ENCODE results near the gene FZD4. TPM values are rescaled to one million over a fixed set of nuclear protein-coding genes. Genes with fewer than 3 reads are reported as not detected.
"Not testable (repeated sequence)": the region's sequence is repeated elsewhere in the genome, so short reads cannot be mapped to it uniquely, and the experiment has no call there.

FZD4 gene
- under 1 TPM in 1 of 2 donors, not detected in 1; 0.09 TPM for total RNA-seq

DNA sequence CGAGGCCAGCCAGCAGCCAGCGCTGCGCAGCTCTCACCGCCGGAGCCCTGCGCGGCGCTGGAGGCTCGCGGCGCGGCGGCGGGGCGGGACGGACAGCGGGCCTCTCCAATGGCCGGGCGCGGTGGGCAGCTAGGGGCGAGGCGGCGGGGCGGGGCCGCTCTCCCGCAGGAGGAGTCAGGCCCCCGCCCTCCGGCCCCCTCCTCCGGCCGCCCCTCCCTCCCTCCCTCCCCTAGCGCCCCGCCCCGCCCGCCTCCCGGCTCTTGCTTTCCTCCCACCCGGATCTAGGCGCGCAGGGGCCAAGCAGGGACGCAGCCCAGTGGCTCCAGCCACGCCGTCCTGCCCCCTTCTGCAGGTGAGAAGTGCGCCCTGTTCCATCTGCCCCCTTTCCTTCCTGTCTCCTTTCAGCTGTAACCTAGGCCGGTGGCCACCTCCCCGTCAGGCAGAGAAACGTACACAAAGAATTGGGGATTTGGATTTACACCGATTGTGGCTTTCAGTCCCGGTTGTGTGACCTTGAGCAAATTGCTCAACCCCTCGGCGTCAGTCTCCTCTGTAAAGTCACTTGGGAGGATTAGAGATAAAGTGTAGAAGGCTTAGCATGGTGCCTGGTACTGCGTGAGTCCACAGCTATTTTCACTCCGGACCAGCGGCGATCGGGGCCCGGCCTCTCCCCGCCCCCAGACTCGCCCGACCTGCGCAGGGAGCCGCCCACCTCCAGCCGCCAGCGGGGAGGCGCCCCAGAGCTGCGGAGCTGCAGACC lies at the start of gene FZD4:
FZD4 (minus strand) TSS at position 35 of the 760 bp plus-strand sequence. CDS start 310 bp downstream, outside the sequence.
- Mint-ChIP-seq H3K27me3 (peaks cover 17% of the 10 kb centered on the region), H3K36me3 (ENCODE audit: low read depth) (no peaks in the 10 kb centered on the region), H3K4me3 (peak within 1 kb of the TSS; percentile 86), H3K4me1 (no peaks in the 10 kb centered on the region), H3K27ac (peak within 1 kb of the TSS; percentile 71), H3K9me3 (no peaks in the 10 kb centered on the region)
- peak; percentile 89 for ATAC-seq (replicated peaks)

DNA sequence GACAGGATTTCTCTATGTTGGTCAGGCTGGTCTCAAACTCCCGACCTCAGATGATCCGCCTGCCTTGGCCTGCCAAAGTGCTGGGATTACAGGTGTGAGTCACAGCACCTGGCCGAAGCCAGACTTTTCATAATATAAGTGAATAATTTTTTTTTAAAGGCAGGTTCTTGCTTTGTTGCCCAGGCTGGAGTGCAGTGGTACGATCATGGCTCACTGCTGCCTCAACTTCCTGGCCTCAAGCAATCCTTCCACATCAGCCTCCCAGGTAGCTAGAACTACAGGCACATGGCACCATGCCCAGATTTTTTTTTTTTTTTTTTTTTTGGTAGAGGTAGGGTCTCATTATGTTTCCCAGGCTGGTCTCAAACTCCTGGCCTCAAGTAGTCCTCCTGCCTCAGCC lies 49.1 kb upstream of the FZD4 start:
- ATAC-seq (replicated peaks); H3K4me1 Mint-ChIP-seq; H3K27ac Mint-ChIP-seq: not testable (repeated sequence)

DNA sequence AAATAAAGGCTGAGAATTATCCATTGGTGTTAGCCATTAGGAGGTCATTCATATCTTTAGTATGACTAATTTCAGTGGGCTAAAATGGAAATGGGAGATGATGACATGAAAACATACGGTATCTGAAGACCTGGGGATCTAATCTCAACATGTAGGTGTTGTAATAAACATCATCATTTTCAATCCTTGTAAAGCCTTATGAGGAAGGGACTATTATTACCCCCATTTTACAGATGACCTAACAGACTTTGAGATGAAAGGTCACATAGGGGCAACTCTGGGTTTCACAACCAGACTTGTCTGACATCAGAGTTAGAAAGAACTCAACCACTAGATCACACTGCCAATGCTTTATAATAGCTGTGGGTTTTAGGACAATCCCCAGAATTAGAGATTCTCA lies 47.7 kb upstream of the FZD4 start:
- peak; percentile 84 for ATAC-seq (replicated peaks)

More for the DNA sequence above, 49.1 kb upstream of the FZD4 start:
- H3K9me3 Mint-ChIP-seq; H3K4me3 Mint-ChIP-seq; H3K27me3 Mint-ChIP-seq; H3K36me3 Mint-ChIP-seq (ENCODE audit: low read depth): not testable (repeated sequence)

DNA sequence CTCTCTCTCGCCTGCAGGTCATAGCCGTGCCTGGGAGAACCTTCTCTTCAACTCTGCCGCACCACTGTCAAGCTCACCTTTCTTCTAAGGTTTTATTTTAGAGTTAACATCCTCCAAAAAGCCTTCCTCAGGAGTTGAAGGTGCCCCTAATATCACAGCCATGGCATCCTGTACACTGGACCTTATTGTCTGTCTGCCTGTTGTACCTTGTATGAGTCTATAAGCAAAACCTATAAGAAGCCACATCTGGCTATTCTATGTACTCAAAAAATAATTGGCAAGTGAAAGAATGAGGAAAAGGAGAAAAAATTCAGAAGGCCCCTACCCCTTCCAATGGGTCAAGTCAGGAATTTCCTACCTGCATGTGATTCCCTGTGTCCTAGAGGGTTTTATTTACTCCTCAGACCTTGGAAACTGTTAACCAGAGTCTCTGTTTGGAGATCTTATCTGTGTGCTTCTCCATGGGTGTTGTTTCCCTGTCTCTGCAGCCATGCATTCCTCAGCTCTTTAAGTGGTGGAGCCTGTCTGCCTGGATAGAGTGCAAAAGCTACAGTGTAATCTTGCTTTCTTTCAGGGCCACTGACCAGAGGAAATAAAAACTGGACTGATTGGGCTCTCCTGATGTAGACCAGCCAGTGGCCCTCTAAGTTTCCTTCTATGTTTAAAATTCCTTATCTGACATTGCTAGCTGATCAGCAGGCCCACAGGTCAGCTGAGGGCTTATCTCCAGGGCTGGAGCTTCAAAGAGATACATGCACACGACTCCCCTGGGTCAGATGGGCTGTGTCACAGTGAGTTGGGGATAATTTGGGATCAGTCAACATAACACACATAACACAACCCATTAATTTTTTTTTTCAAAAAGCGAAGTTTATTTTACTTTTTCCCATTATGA lies 44.9 kb upstream of the FZD4 start:
- Mint-ChIP-seq H3K4me3 (no peak overlapping the region), H3K27me3 (peaks cover 6% of the 10 kb centered on the region), H3K4me1 (no peaks in the 10 kb centered on the region), H3K27ac (no peak overlapping the region), H3K9me3 (no peaks in the 10 kb centered on the region), H3K36me3 (ENCODE audit: low read depth) (no peaks in the 10 kb centered on the region)
- no peak for ATAC-seq (replicated peaks)

More for the DNA sequence above, 47.7 kb upstream of the FZD4 start:
- H3K4me3 Mint-ChIP-seq, result no peak overlapping the region
- peak overlapping the region; percentile 48 for H3K27ac Mint-ChIP-seq
- H3K27me3 Mint-ChIP-seq, result peaks cover 10% of the 10 kb centered on the region
- H3K4me1 Mint-ChIP-seq, result no peaks in the 10 kb centered on the region
- H3K36me3 Mint-ChIP-seq (ENCODE audit: low read depth), result no peaks in the 10 kb centered on the region
- H3K9me3 Mint-ChIP-seq, result no peaks in the 10 kb centered on the region

DNA sequence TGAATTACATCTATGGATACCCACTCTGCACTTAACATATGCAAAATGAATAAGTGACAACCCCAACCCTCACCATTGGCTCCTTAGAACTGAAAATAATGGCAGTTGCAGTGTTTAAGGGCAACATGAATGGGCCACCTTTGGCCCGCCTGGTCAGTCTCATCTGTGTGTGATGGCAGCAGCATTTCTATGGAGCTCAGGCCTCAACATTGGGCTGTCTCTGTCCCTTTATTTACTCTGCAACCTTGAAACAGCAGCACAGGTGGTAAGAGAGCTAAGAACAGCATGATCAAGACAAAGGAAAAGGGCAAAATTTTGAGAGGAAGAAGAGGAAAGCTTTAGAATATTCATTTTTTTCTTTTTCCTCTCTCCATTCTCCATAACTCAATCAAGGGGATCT lies 44.2 kb upstream of the FZD4 start:
- Mint-ChIP-seq H3K9me3 (no peaks in the 10 kb centered on the region), H3K36me3 (ENCODE audit: low read depth) (no peaks in the 10 kb centered on the region), H3K4me3 (no peak overlapping the region), H3K4me1 (no peaks in the 10 kb centered on the region), H3K27me3 (peaks cover 4% of the 10 kb centered on the region), H3K27ac (no peak overlapping the region)
- ATAC-seq (replicated peaks), result no peak

DNA sequence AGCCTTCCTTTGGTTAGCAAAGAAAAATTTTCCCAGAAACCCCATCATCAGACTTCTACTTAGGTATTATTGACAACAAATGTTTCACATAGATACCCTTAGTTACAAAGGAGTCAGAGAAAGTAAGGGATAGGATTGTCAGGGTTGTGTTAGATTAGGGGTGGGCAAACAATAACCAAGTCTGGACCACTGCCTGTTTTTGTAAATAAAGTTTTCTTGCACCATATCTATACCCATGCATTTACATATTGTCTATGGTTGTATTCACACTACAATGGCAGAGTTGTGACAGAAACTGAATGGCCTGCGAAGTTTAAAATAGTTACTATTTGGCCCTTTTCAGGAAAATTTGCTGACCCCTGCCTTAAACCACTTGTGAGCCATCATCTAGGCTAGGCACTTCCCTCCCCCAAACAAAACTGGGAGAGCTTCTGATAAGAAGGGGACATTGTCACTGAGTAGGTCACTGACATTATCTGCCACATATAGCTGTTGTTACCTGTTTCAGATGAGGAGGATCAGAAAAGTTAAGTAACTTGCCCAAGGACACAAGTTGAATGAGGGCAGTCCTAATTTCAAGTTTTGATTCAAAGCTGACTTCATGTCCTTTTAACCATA lies 41.9 kb upstream of the FZD4 start:
- no peaks in the 10 kb centered on the region for H3K4me1 Mint-ChIP-seq
- no peaks in the 10 kb centered on the region for H3K9me3 Mint-ChIP-seq
- H3K36me3 Mint-ChIP-seq (ENCODE audit: low read depth), result no peaks in the 10 kb centered on the region
- ATAC-seq (replicated peaks), result no peak
- H3K27ac Mint-ChIP-seq, result no peak overlapping the region
- H3K4me3 Mint-ChIP-seq, result no peak overlapping the region
- H3K27me3 Mint-ChIP-seq, result peaks cover 4% of the 10 kb centered on the region

DNA sequence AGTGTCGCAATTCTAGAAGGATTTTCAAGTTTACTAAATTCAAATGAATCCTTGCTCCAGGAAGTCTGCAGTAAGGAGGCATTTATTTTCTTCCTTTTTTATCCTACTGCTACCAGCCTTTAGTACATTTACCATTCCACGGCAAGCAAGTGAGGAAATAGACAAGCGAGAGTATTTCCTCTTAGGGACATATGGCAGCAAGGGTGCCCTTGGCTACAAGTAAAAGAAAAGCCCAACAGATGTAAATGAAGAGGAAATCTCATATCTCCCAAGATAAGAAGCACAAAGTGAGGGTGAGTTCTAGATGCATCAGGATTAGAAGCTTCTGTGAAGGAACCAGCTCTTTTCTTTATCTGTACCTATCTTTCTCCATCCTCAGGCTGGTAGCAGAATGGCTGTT lies 37.8 kb upstream of the FZD4 start:
- Mint-ChIP-seq H3K4me3 (no peak overlapping the region), H3K27ac (no peak overlapping the region), H3K9me3 (no peaks in the 10 kb centered on the region), H3K4me1 (no peaks in the 10 kb centered on the region), H3K36me3 (ENCODE audit: low read depth) (no peaks in the 10 kb centered on the region), H3K27me3 (peaks cover 4% of the 10 kb centered on the region)
- ATAC-seq (replicated peaks), result no peak

DNA sequence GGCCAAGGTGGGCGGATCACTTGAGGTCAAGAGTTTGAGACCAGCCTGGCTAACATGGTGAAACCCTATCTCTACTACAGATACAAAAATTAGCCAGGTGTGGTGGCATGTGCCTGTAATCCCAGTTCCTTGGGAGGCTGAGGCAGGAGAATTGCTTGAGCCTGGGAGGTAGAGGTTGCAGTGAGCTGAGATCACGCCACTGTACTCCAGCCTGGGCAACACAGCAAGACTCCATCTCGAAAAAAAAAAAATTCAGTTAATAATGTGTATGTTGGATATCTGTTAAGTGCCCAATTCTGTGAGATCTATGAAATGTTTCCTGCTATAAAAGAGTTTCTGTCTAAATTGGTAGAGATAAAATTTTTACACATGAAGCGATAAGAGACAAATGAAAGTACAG lies 37.1 kb upstream of the FZD4 start:
- not testable (repeated sequence) for H3K27me3 Mint-ChIP-seq; H3K4me3 Mint-ChIP-seq; ATAC-seq (replicated peaks); H3K36me3 Mint-ChIP-seq (ENCODE audit: low read depth); H3K9me3 Mint-ChIP-seq; H3K4me1 Mint-ChIP-seq; H3K27ac Mint-ChIP-seq

DNA sequence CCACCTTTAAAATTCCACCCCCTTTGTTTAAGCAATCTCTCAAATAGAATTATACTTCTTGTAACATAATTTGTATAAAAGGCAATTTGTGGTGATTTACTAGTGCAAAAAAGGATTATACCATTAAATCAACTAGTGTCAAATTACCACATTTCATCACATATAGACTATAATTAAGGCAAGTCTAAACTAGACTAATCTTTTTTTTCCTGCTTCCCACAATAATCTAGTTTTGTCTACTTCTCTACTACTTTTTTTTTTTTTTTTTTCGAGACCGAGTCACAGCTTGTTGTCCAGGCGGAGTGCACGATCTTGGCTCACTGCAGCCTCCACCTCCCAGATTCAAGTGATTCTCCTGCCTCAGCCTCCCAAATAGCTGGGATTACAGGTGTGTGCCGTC lies 36.1 kb upstream of the FZD4 start:
- H3K27ac Mint-ChIP-seq, result no peak overlapping the region
- H3K36me3 Mint-ChIP-seq (ENCODE audit: low read depth), result no peaks in the 10 kb centered on the region
- H3K4me3 Mint-ChIP-seq, result no peak overlapping the region
- H3K9me3 Mint-ChIP-seq, result no peaks in the 10 kb centered on the region
- H3K27me3 Mint-ChIP-seq, result peaks cover 4% of the 10 kb centered on the region
- no peaks in the 10 kb centered on the region for H3K4me1 Mint-ChIP-seq
- ATAC-seq (replicated peaks), result no peak

DNA sequence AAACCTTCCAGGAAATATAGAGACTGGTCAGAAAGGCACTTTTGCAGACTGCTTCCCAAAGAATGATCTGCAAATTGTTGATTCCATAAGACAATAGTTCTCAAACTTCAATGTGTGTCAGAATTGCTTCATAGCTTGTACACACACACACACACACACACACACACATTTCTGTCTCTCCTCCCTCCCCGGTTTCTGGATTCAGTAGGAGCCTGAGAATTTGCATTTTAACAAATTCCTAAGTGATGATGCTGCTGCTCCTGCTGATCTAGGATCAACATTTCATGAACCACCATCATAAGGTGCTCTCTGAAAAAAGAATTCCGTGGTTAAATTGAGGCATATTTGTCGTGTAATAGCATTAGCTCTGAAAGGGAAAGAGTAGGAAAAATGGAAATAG lies 35.3 kb upstream of the FZD4 start:
- no peaks in the 10 kb centered on the region for H3K36me3 Mint-ChIP-seq (ENCODE audit: low read depth)
- no peaks in the 10 kb centered on the region for H3K9me3 Mint-ChIP-seq
- no peak overlapping the region for H3K4me3 Mint-ChIP-seq
- peaks cover 4% of the 10 kb centered on the region for H3K27me3 Mint-ChIP-seq
- ATAC-seq (replicated peaks), result no peak
- H3K27ac Mint-ChIP-seq, result no peak overlapping the region
- no peaks in the 10 kb centered on the region for H3K4me1 Mint-ChIP-seq

DNA sequence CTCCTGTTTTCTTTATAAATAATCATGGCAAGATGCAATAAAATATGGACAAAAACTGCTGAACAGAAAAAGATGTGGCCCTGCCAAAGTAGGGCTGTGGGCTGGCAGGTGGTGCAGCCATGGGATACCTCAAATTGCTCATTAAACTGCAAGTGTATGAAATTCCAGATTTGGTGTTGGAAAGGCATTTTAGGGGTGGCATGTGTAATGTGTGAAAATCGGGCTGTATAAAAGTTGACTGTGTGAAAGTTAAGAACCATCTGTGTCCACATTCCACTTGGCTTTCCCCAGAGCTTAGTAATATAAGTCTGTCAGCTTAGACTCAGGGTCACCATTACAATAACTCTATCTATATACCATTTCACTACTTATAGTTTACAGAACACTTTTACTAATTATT lies 34.8 kb upstream of the FZD4 start:
- no peaks in the 10 kb centered on the region for H3K36me3 Mint-ChIP-seq (ENCODE audit: low read depth)
- ATAC-seq (replicated peaks), result no peak
- H3K4me1 Mint-ChIP-seq, result no peaks in the 10 kb centered on the region
- H3K9me3 Mint-ChIP-seq, result no peaks in the 10 kb centered on the region
- H3K27ac Mint-ChIP-seq, result no peak overlapping the region
- no peak overlapping the region for H3K4me3 Mint-ChIP-seq
- peaks cover 4% of the 10 kb centered on the region for H3K27me3 Mint-ChIP-seq

DNA sequence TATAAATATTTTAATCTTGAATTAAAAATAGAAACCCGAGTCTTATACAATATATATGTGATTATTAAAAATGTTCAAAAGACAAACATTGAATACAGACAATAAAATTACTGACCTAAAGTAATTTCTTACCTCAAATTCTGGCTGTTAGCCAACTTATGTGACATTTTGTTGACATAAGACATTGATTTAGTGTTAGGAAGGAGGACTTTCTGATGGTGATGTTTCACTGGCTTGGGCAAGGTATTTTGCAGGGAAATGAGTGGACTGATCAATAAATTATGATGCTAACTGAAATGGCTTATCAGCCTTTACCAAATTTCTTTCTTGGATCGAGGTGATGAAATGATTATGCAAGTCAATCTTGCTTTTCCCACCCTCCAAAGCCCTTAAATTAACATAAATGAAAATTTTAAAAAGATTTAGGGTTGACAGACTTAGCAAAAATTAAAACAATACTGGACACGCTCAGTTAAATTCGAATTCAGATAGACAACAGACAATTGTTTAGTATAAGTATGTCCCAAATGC lies 33.2 kb upstream of the FZD4 start:
- peaks cover 7% of the 10 kb centered on the region for H3K27me3 Mint-ChIP-seq
- no peak overlapping the region for H3K4me3 Mint-ChIP-seq
- no peaks in the 10 kb centered on the region for H3K36me3 Mint-ChIP-seq (ENCODE audit: low read depth)
- ATAC-seq (replicated peaks), result no peak
- H3K9me3 Mint-ChIP-seq, result no peaks in the 10 kb centered on the region
- no peaks in the 10 kb centered on the region for H3K4me1 Mint-ChIP-seq
- H3K27ac Mint-ChIP-seq, result no peak overlapping the region

DNA sequence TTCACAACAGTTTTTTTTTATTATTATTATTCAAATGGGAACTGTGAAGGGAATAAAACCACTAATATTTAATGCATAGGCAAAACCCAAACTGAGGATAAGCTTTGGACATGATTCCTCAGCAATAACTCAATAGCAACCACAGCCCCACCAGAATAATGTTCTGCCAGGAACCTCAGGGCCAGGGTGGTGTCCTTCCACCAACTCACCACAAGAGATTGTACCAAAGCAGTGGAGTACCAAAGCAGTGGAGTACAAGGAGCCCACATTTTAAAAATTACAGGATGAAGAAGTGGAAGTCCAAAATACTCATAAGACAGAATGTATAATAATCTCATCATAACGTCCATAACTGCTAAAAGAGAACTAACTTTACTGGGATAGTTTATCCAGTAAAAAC lies 32.5 kb upstream of the FZD4 start:
- ATAC-seq (replicated peaks), result no peak
- Mint-ChIP-seq H3K4me1 (no peaks in the 10 kb centered on the region), H3K4me3 (no peak overlapping the region), H3K27me3 (peaks cover 7% of the 10 kb centered on the region), H3K27ac (no peak overlapping the region), H3K36me3 (ENCODE audit: low read depth) (no peaks in the 10 kb centered on the region), H3K9me3 (no peaks in the 10 kb centered on the region)

DNA sequence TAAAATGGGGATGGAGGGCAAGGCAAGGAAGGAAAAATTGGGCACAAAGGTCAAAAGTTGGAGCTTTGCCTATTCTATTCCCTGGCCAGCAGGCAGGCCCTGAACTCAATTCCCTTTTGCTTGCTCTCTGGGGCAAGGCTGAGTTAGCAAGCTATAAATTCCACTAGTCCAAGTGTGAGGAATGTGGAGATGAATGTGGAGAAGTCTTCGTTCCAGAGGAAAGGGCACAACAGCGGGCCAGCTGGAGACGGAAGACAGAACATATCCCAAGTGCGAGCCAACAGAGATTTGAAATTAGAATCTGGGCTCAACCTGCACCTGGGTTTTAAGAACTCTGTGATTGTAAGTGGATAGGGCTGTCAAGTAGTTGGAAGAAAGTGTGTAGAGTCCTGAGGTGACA lies 29.5 kb upstream of the FZD4 start:
- H3K36me3 Mint-ChIP-seq (ENCODE audit: low read depth), result no peaks in the 10 kb centered on the region
- H3K9me3 Mint-ChIP-seq, result no peaks in the 10 kb centered on the region
- H3K27ac Mint-ChIP-seq, result no peak overlapping the region
- ATAC-seq (replicated peaks), result no peak
- H3K4me3 Mint-ChIP-seq, result no peak overlapping the region
- peaks cover 6% of the 10 kb centered on the region for H3K27me3 Mint-ChIP-seq
- no peaks in the 10 kb centered on the region for H3K4me1 Mint-ChIP-seq

Data from activated T-helper 17 cell treated with anti-CD3 and anti-CD28 coated beads, Interleukin-2, amount 50 U/mL, for 72 hours (primary cell).